ENCODE results near the gene UBE3A.

Gene UBE3A

DNA sequence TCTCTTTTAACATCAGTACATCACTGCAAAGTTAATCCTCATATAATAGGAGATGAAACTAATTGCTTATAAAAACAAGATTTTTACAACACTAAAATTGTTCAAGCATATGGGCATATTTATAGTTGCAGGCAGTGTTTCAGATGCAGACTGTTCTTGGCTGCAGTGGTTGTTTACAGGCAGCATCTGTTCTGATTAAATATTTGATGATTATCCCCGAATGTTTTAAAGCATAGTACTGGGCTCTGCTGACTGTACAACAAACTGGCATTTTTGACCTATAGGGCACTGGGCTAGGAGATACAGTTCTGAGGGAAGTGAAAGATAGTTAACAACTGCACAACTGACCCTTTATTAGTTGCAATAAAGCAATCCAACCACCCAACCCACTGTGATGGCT is 113.6 kb downstream of the UBE3A start:
- H3K4ac ChIP-seq (ENCODE audit: low read depth in 1 of 2, low read length in 2 of 2): no peak overlapping the region
- H2BK12ac ChIP-seq (ENCODE audit: low read length in 2 of 2): no peak overlapping the region
- H3K79me1 ChIP-seq (replicated peaks; ENCODE audit: low read length, poor library complexity, severe bottlenecking): peaks cover 7% of the 10 kb centered on the region
- H4K8ac ChIP-seq (ENCODE audit: low read length): no peak overlapping the region
- H3K14ac ChIP-seq (ENCODE audit: low read length in 2 of 2): no peak overlapping the region
- H3K27ac ChIP-seq (ENCODE audit: low read length, poor library complexity, severe bottlenecking): no peak overlapping the region
- no peak for DNase-seq
- H3K23ac ChIP-seq (ENCODE audit: low read length in 2 of 2): no peak overlapping the region
- 100% methylated on average over 1 of the region's 1 CpG for WGBS
- no peak overlapping the region for H3K9ac ChIP-seq (ENCODE audit: low read length)
- no peak overlapping the region for H3K4me2 ChIP-seq (ENCODE audit: low read length, poor library complexity, severe bottlenecking)
- H4K91ac ChIP-seq (ENCODE audit: low read length): no peak overlapping the region
- no peak overlapping the region for H3K4me3 ChIP-seq (ENCODE audit: insufficient read depth in 1 of 2, low read depth in 1 of 2, low read length in 2 of 2)
- H2BK5ac ChIP-seq (ENCODE audit: low read depth, low read length, poor library complexity, severe bottlenecking): no peak overlapping the region
- no peak overlapping the region for H2AK5ac ChIP-seq (ENCODE audit: low read length, severe bottlenecking)
- H3K18ac ChIP-seq (ENCODE audit: low read depth in 1 of 2, low read length in 2 of 2): no peak overlapping the region
- H3K9me3 ChIP-seq (ENCODE audit: control insufficient read depth, low read length): peaks cover 25% of the 10 kb centered on the region
- no peak overlapping the region for H2AFZ ChIP-seq (ENCODE audit: low read depth, low read length)
- no peaks in the 10 kb centered on the region for H3K4me1 ChIP-seq (ENCODE audit: control insufficient read depth, insufficient read depth, low read depth, low read length)
- peaks cover 4 to 20% of the 10 kb centered on the region in 2 experiments for H3K36me3 ChIP-seq (ENCODE audit: control insufficient read depth in 1 of 2, insufficient read depth in 2 of 2, low read depth in 1 of 2, low read length in 2 of 2)
- no peak overlapping the region for H2BK15ac ChIP-seq (ENCODE audit: low read depth, poor library complexity, severe bottlenecking)
- H2BK120ac ChIP-seq (ENCODE audit: low read depth, low read length): no peak overlapping the region
- H3K27me3 ChIP-seq (ENCODE audit: control insufficient read depth in 1 of 2, insufficient read depth in 1 of 2, low read length in 2 of 2): no peaks in the 10 kb centered on the region

- H4K8ac ChIP-seq (ENCODE audit: low read length): no peak overlapping the region
- no peak overlapping the region for H2BK5ac ChIP-seq (ENCODE audit: low read depth, low read length, poor library complexity, severe bottlenecking)
- no peak overlapping the region for H3K14ac ChIP-seq (ENCODE audit: low read length in 2 of 2)
- no peak for DNase-seq
- H3K4me1 ChIP-seq (ENCODE audit: control insufficient read depth, insufficient read depth, low read depth, low read length): no peaks in the 10 kb centered on the region
- H3K36me3 ChIP-seq (ENCODE audit: control insufficient read depth in 1 of 2, insufficient read depth in 2 of 2, low read depth in 1 of 2, low read length in 2 of 2): peaks cover 4 to 14% of the 10 kb centered on the region in 2 experiments
- no peak overlapping the region for H2AK5ac ChIP-seq (ENCODE audit: low read length, severe bottlenecking)
- no peak overlapping the region for H3K23ac ChIP-seq (ENCODE audit: low read length in 2 of 2)
- no peak overlapping the region for H2BK12ac ChIP-seq (ENCODE audit: low read length in 2 of 2)
- no peak overlapping the region for H3K27ac ChIP-seq (ENCODE audit: low read length, poor library complexity, severe bottlenecking)
- no peak overlapping the region for H3K4me2 ChIP-seq (ENCODE audit: low read length, poor library complexity, severe bottlenecking)
- no peak overlapping the region for H3K9ac ChIP-seq (ENCODE audit: low read length)
- no peak overlapping the region for H3K18ac ChIP-seq (ENCODE audit: low read depth in 1 of 2, low read length in 2 of 2)
- H3K79me1 ChIP-seq (replicated peaks; ENCODE audit: low read length, poor library complexity, severe bottlenecking): peaks cover 5% of the 10 kb centered on the region
- no peak overlapping the region for H2BK15ac ChIP-seq (ENCODE audit: low read depth, poor library complexity, severe bottlenecking)
- H3K4ac ChIP-seq (ENCODE audit: low read depth in 1 of 2, low read length in 2 of 2): no peak overlapping the region
- H2BK120ac ChIP-seq (ENCODE audit: low read depth, low read length): no peak overlapping the region
- 91% methylated on average over 1 of the region's 1 CpG for WGBS
- H2AFZ ChIP-seq (ENCODE audit: low read depth, low read length): no peak overlapping the region
- H3K4me3 ChIP-seq (ENCODE audit: insufficient read depth in 1 of 2, low read depth in 1 of 2, low read length in 2 of 2): no peak overlapping the region
- no peaks in the 10 kb centered on the region for H3K27me3 ChIP-seq (ENCODE audit: control insufficient read depth in 1 of 2, insufficient read depth in 1 of 2, low read length in 2 of 2)
- H3K9me3 ChIP-seq (ENCODE audit: control insufficient read depth, low read length): peaks cover 41% of the 10 kb centered on the region
- no peak overlapping the region for H4K91ac ChIP-seq (ENCODE audit: low read length)
These were observed 115.4 kb downstream of the UBE3A start for GRCh38 chr15:25323420-25323819.

GRCh38 chr15:25287823-25288222 is 151.0 kb downstream of the UBE3A start:
- H3K18ac ChIP-seq (ENCODE audit: low read depth in 1 of 2, low read length in 2 of 2): no peak overlapping the region
- H3K4me2 ChIP-seq (ENCODE audit: low read length, poor library complexity, severe bottlenecking): no peak overlapping the region
- H3K14ac ChIP-seq (ENCODE audit: low read length in 2 of 2): no peak overlapping the region
- H3K4ac ChIP-seq (ENCODE audit: low read depth in 1 of 2, low read length in 2 of 2): no peak overlapping the region
- H2BK12ac ChIP-seq (ENCODE audit: low read length in 2 of 2): no peak overlapping the region
- no peaks in the 10 kb centered on the region for H3K79me1 ChIP-seq (replicated peaks; ENCODE audit: low read length, poor library complexity, severe bottlenecking)
- no peak overlapping the region for H3K27ac ChIP-seq (ENCODE audit: low read length, poor library complexity, severe bottlenecking)
- no peak overlapping the region for H2BK120ac ChIP-seq (ENCODE audit: low read depth, low read length)
- peaks cover 46% of the 10 kb centered on the region for H3K9me3 ChIP-seq (ENCODE audit: control insufficient read depth, low read length)
- H2AFZ ChIP-seq (ENCODE audit: low read depth, low read length): no peak overlapping the region
- WGBS: 73% methylated on average over 3 of the region's 3 CpGs
- no peak overlapping the region for H2BK15ac ChIP-seq (ENCODE audit: low read depth, poor library complexity, severe bottlenecking)
- no peaks in the 10 kb centered on the region for H3K36me3 ChIP-seq (ENCODE audit: control insufficient read depth in 1 of 2, insufficient read depth in 2 of 2, low read depth in 1 of 2, low read length in 2 of 2)
- H4K8ac ChIP-seq (ENCODE audit: low read length): no peak overlapping the region
- H2AK5ac ChIP-seq (ENCODE audit: low read length, severe bottlenecking): no peak overlapping the region
- no peak overlapping the region for H3K4me3 ChIP-seq (ENCODE audit: insufficient read depth in 1 of 2, low read depth in 1 of 2, low read length in 2 of 2)
- H3K4me1 ChIP-seq (ENCODE audit: control insufficient read depth, insufficient read depth, low read depth, low read length): no peaks in the 10 kb centered on the region
- no peaks in the 10 kb centered on the region for H3K27me3 ChIP-seq (ENCODE audit: control insufficient read depth in 1 of 2, insufficient read depth in 1 of 2, low read length in 2 of 2)
- H2BK5ac ChIP-seq (ENCODE audit: low read depth, low read length, poor library complexity, severe bottlenecking): no peak overlapping the region
- H3K9ac ChIP-seq (ENCODE audit: low read length): no peak overlapping the region
- DNase-seq: no peak
- H3K23ac ChIP-seq (ENCODE audit: low read length in 2 of 2): no peak overlapping the region
- H4K91ac ChIP-seq (ENCODE audit: low read length): no peak overlapping the region

All from mesenchymal stem cell (in vitro differentiated cells and primary cell).